Panc1 (cell line): ENCODE data around the gene BARX2.

Experiments
- POLR2AphosphoS5 ChIP-seq: IDR thresholded peaks from 2 replicates; pipeline ENCODE4 v1.6.1; 2012; ENCODE audit warnings: mild to moderate bottlenecking, low read depth, low read length, moderate library complexity
- SIN3A ChIP-seq: IDR thresholded peaks from 2 replicates; pipeline ENCODE4 v1.6.1; 2012; ENCODE audit warnings: low read depth, mild to moderate bottlenecking, low read length, moderate library complexity, borderline replicate concordance; ENCODE audit not compliant: insufficient read depth
- TF ChIP-seq, protein P1 (sequence below): fragments of 450-650 bp; IDR thresholded peaks from 2 replicates; pipeline ENCODE4 v1.5.1; 2017; ENCODE audit warnings: mild to moderate bottlenecking
- TF ChIP-seq, protein P2 (sequence below), 2 experiments: IDR thresholded peaks; 2 replicates each; pipeline ENCODE4 v1.6.1; 2011 to 2012; ENCODE audit warnings: low read depth in 2 of 2, control low read depth in 1 of 2, low read length in 1 of 2, mild to moderate bottlenecking in 1 of 2, moderate library complexity in 1 of 2; ENCODE audit not compliant: insufficient read depth in 1 of 2

DNA sequence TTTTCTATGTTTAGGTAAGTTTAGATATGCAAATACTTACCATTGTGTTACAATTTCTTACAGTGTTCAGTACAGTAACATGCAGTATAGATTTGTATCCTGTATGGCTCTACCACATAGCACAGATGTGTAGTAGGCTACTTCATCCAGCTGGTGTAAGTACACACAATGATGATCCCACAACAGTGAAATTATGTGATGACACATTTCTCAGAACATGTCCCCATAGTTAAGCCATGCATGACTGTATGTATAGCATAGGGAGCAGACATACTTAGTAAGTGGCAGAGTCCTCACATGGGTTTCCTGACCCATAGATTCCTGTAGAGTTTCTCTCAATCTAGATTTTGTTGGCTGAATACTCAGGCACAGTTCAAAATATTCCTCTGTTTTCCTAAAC, 26.8 kb upstream of the BARX2 start:
- TF ChIP-seq, protein P1, sequence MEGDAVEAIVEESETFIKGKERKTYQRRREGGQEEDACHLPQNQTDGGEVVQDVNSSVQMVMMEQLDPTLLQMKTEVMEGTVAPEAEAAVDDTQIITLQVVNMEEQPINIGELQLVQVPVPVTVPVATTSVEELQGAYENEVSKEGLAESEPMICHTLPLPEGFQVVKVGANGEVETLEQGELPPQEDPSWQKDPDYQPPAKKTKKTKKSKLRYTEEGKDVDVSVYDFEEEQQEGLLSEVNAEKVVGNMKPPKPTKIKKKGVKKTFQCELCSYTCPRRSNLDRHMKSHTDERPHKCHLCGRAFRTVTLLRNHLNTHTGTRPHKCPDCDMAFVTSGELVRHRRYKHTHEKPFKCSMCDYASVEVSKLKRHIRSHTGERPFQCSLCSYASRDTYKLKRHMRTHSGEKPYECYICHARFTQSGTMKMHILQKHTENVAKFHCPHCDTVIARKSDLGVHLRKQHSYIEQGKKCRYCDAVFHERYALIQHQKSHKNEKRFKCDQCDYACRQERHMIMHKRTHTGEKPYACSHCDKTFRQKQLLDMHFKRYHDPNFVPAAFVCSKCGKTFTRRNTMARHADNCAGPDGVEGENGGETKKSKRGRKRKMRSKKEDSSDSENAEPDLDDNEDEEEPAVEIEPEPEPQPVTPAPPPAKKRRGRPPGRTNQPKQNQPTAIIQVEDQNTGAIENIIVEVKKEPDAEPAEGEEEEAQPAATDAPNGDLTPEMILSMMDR, result no peak
- no peak for TF ChIP-seq POLR2AphosphoS5
- no peak for TF ChIP-seq SIN3A
- TF ChIP-seq, protein P2, sequence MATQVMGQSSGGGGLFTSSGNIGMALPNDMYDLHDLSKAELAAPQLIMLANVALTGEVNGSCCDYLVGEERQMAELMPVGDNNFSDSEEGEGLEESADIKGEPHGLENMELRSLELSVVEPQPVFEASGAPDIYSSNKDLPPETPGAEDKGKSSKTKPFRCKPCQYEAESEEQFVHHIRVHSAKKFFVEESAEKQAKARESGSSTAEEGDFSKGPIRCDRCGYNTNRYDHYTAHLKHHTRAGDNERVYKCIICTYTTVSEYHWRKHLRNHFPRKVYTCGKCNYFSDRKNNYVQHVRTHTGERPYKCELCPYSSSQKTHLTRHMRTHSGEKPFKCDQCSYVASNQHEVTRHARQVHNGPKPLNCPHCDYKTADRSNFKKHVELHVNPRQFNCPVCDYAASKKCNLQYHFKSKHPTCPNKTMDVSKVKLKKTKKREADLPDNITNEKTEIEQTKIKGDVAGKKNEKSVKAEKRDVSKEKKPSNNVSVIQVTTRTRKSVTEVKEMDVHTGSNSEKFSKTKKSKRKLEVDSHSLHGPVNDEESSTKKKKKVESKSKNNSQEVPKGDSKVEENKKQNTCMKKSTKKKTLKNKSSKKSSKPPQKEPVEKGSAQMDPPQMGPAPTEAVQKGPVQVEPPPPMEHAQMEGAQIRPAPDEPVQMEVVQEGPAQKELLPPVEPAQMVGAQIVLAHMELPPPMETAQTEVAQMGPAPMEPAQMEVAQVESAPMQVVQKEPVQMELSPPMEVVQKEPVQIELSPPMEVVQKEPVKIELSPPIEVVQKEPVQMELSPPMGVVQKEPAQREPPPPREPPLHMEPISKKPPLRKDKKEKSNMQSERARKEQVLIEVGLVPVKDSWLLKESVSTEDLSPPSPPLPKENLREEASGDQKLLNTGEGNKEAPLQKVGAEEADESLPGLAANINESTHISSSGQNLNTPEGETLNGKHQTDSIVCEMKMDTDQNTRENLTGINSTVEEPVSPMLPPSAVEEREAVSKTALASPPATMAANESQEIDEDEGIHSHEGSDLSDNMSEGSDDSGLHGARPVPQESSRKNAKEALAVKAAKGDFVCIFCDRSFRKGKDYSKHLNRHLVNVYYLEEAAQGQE (IDR thresholded peaks at IDR 0.05; ENCODE audit: insufficient read depth in 1 of 2, low read depth in 2 of 2, low read length in 1 of 2), result no peak
